Trophoblast cell (in vitro differentiated cells and primary cell): ENCODE data around the gene GAB3.
A peak's percentile ranks its signal among the peaks of the same experiment; 100 is the strongest.

ENCODE experiments used
- DNase-seq, 2 donors: peaks; one replicate each; pipeline ENCODE4 v3.0.0-alpha.2; 2016
- H2AFZ ChIP-seq: 2 replicates; pipeline ENCODE4 v1.6.1; 2013; ENCODE audit warnings: low read length, moderate library complexity, mild to moderate bottlenecking; ENCODE audit not compliant: insufficient read depth, poor library complexity
- H2AK5ac ChIP-seq: 2 replicates; pipeline ENCODE4 v1.6.1; 2013; ENCODE audit warnings: mild to moderate bottlenecking, low read length
- H2BK120ac ChIP-seq: 2 replicates; pipeline ENCODE4 v1.6.1; 2013; ENCODE audit warnings: low read length, mild to moderate bottlenecking, moderate library complexity; ENCODE audit not compliant: insufficient read depth, poor library complexity
- H2BK12ac ChIP-seq: 2 replicates; pipeline ENCODE4 v1.6.1; 2013; ENCODE audit warnings: mild to moderate bottlenecking, low read length, moderate library complexity
- H2BK5ac ChIP-seq: 2 replicates; pipeline ENCODE4 v1.6.1; 2013; ENCODE audit warnings: low read length, low read depth, moderate library complexity, mild to moderate bottlenecking; ENCODE audit not compliant: poor library complexity
- H3K14ac ChIP-seq: 2 replicates; pipeline ENCODE4 v1.6.1; 2013; ENCODE audit warnings: mild to moderate bottlenecking, low read length
- H3K18ac ChIP-seq: 2 replicates; pipeline ENCODE4 v1.6.1; 2013; ENCODE audit warnings: mild to moderate bottlenecking, low read length
- H3K23ac ChIP-seq: 2 replicates; pipeline ENCODE4 v1.6.1; 2013; ENCODE audit warnings: low read length
- H3K27ac ChIP-seq: 2 replicates; pipeline ENCODE4 v1.5.1; 2013; ENCODE audit warnings: low read depth, mild to moderate bottlenecking, inconsistent platforms, low read length, moderate library complexity
- H3K27me3 ChIP-seq: 2 replicates; pipeline ENCODE4 v1.6.1; 2013; ENCODE audit warnings: inconsistent platforms, mild to moderate bottlenecking, low read length, moderate library complexity; ENCODE audit not compliant: insufficient read depth
- H3K36me3 ChIP-seq, 2 experiments: 1 replicate in 1 of 2; 2 replicates in 1 of 2; pipeline ENCODE4 v1.6.1; 2013; ENCODE audit warnings: low read length in 2 of 2, mild to moderate bottlenecking in 2 of 2, moderate library complexity in 1 of 2; ENCODE audit not compliant: insufficient read depth in 2 of 2, control insufficient read depth in 1 of 2
- H3K4ac ChIP-seq: 2 replicates; pipeline ENCODE4 v1.6.1; 2013; ENCODE audit warnings: low read depth, mild to moderate bottlenecking, low read length, moderate library complexity
- H3K4me1 ChIP-seq, 2 experiments: 1 replicate in 1 of 2; 2 replicates in 1 of 2; pipeline ENCODE4 v1.6.1; 2013; ENCODE audit warnings: low read length in 2 of 2, mild to moderate bottlenecking in 2 of 2, moderate library complexity in 1 of 2; ENCODE audit not compliant: insufficient read depth in 2 of 2, control insufficient read depth in 1 of 2
- H3K4me2 ChIP-seq: 2 replicates; pipeline ENCODE4 v1.6.1; 2013; ENCODE audit warnings: inconsistent platforms, mild to moderate bottlenecking, low read length, moderate library complexity
- H3K4me3 ChIP-seq: 2 replicates; pipeline ENCODE4 v1.5.1; 2013; ENCODE audit warnings: mild to moderate bottlenecking, low read depth, low read length, inconsistent platforms
- H3K79me1 ChIP-seq: one replicate; pipeline ENCODE4 v1.6.1; 2013; ENCODE audit warnings: low read length
- H3K79me2 ChIP-seq: 2 replicates; pipeline ENCODE4 v1.6.1; 2013; ENCODE audit warnings: low read length, mild to moderate bottlenecking; ENCODE audit not compliant: control insufficient read depth, insufficient read depth, poor library complexity
- H3K9ac ChIP-seq: 2 replicates; pipeline ENCODE4 v1.6.1; 2013; ENCODE audit warnings: mild to moderate bottlenecking, low read length
- H3K9me3 ChIP-seq: 2 replicates; pipeline ENCODE4 v1.6.1; 2013; ENCODE audit warnings: low read depth, mild to moderate bottlenecking, control low read depth, inconsistent platforms, low read length; ENCODE audit not compliant: insufficient read depth
- H4K12ac ChIP-seq: 2 replicates; pipeline ENCODE4 v1.6.1; 2013; ENCODE audit warnings: low read depth, mild to moderate bottlenecking, low read length, moderate library complexity
- H4K8ac ChIP-seq: 2 replicates; pipeline ENCODE4 v1.6.1; 2013; ENCODE audit warnings: low read depth, mild to moderate bottlenecking, low read length, moderate library complexity
- H4K91ac ChIP-seq: one replicate; pipeline ENCODE4 v1.6.1; 2013; ENCODE audit warnings: low read depth, mild to moderate bottlenecking, low read length, moderate library complexity
- WGBS: extraction: QIAGEN DNeasy Blood & Tissue Kit; methylation state at CpG from one replicate; pipeline ENCODE4 v1.1.7; 2013; ENCODE audit warnings: missing lambda C conversion rate; ENCODE audit not compliant: insufficient read length, insufficient coverage; ENCODE audit errors: extremely low coverage; 5-methylcytosine and 5-hydroxymethylcytosine counted together

The GAB3 gene

GRCh38 chrX:154653048-154653401 is 97.9 kb downstream of the GAB3 start:
- no peaks in the 10 kb centered on the region for H3K36me3 ChIP-seq
- WGBS: no CpG with 5 or more reads among the region's 23 CpGs
- no peaks in the 10 kb centered on the region for H3K9me3 ChIP-seq
- H3K27me3 ChIP-seq: no peaks in the 10 kb centered on the region
- H4K91ac ChIP-seq: no peak overlapping the region
- H2BK120ac ChIP-seq: no peak overlapping the region
- H2AK5ac ChIP-seq: no peak overlapping the region
- no peak overlapping the region for H3K18ac ChIP-seq
- no peaks in the 10 kb centered on the region for H3K79me2 ChIP-seq
- H3K14ac ChIP-seq: no peak overlapping the region
- no peaks in the 10 kb centered on the region for H3K79me1 ChIP-seq
- no peaks in the 10 kb centered on the region for H3K4me1 ChIP-seq
- no peak overlapping the region for H2BK5ac ChIP-seq
- no peak overlapping the region for H3K4me3 ChIP-seq
- H3K9ac ChIP-seq: no peak overlapping the region
- no peak overlapping the region for H3K4ac ChIP-seq
- H2BK12ac ChIP-seq: no peak overlapping the region
- no peak overlapping the region for H3K4me2 ChIP-seq
- H3K27ac ChIP-seq: no peak overlapping the region
- H4K12ac ChIP-seq: no peak overlapping the region
- no peak for DNase-seq
- H2AFZ ChIP-seq: no peak overlapping the region
- H4K8ac ChIP-seq: no peak overlapping the region
- no peak overlapping the region for H3K23ac ChIP-seq

- no peak for DNase-seq
- no peak overlapping the region for H2BK12ac ChIP-seq
- H3K27me3 ChIP-seq: no peaks in the 10 kb centered on the region
- H3K14ac ChIP-seq: no peak overlapping the region
- no peak overlapping the region for H2BK5ac ChIP-seq
- no peak overlapping the region for H3K18ac ChIP-seq
- H3K4me3 ChIP-seq: no peak overlapping the region
- H3K4ac ChIP-seq: no peak overlapping the region
- no peak overlapping the region for H3K9ac ChIP-seq
- no peaks in the 10 kb centered on the region for H3K9me3 ChIP-seq
- no peak overlapping the region for H4K12ac ChIP-seq
- H3K79me2 ChIP-seq: no peaks in the 10 kb centered on the region
- no peak overlapping the region for H2AK5ac ChIP-seq
- H2BK120ac ChIP-seq: no peak overlapping the region
- H3K27ac ChIP-seq: no peak overlapping the region
- no peaks in the 10 kb centered on the region for H3K4me1 ChIP-seq
- no peak overlapping the region for H3K23ac ChIP-seq
- no peak overlapping the region for H3K4me2 ChIP-seq
- H2AFZ ChIP-seq: no peak overlapping the region
- no peaks in the 10 kb centered on the region for H3K79me1 ChIP-seq
- no peak overlapping the region for H4K8ac ChIP-seq
- WGBS: no CpG with 5 or more reads among the region's 30 CpGs
- no peak overlapping the region for H4K91ac ChIP-seq
- no peaks in the 10 kb centered on the region for H3K36me3 ChIP-seq
Observed at GRCh38 chrX:154652311-154653047, 98.4 kb downstream of the GAB3 start.

GRCh38 chrX:154650221-154650510 is 100.7 kb downstream of the GAB3 start:
- no peaks in the 10 kb centered on the region for H3K9me3 ChIP-seq
- H3K4me2 ChIP-seq: no peak overlapping the region
- no peak overlapping the region for H3K14ac ChIP-seq
- no peak overlapping the region for H3K4ac ChIP-seq
- H3K18ac ChIP-seq: no peak overlapping the region
- H4K12ac ChIP-seq: no peak overlapping the region
- H3K79me1 ChIP-seq: no peaks in the 10 kb centered on the region
- no peak overlapping the region for H3K9ac ChIP-seq
- H4K8ac ChIP-seq: no peak overlapping the region
- no peaks in the 10 kb centered on the region for H3K27me3 ChIP-seq
- DNase-seq: no peak
- no peaks in the 10 kb centered on the region for H3K4me1 ChIP-seq
- H3K23ac ChIP-seq: no peak overlapping the region
- no peaks in the 10 kb centered on the region for H3K79me2 ChIP-seq
- H3K36me3 ChIP-seq: no peaks in the 10 kb centered on the region
- H2AFZ ChIP-seq: no peak overlapping the region
- H2BK5ac ChIP-seq: no peak overlapping the region
- H3K4me3 ChIP-seq: no peak overlapping the region
- H4K91ac ChIP-seq: no peak overlapping the region
- no peak overlapping the region for H3K27ac ChIP-seq
- no CpG with 5 or more reads among the region's 13 CpGs for WGBS
- no peak overlapping the region for H2BK12ac ChIP-seq
- H2BK120ac ChIP-seq: no peak overlapping the region
- no peak overlapping the region for H2AK5ac ChIP-seq

DNA sequence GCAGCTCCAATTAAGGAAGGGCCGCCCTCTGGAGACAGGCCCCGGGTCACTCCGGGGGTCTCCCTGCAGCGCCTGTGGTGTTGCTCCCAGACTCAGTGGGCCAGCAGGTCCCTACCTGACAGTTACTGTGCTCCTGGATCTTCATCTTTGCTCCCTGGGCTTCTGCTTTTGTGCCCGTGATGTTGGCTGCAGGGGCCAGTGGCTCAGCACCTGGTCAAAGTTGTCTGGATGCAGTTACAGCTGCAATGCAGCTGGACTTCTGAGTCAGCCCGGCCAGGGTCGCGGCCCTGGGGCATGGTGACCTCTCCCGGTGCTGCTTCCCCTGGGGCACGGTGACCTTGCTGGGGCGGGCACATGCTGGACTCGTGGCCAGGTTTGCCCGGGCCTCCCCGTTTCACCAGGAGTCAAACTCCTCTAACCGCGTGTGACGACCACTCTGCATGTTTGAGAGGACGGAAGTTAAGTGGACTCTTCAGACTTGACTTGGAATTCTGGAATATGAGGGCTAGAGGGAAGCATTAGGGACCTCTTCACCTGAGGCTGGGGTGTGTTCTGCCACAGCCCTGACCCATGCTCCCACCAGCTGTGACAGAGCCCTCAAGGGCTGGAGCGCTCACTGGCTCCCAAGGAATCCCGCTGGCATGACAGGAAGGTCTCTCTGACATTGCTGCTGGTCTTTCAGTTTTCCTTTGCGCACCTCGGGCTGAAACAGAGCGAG is 101.2 kb downstream of the GAB3 start:
- Histone ChIP-seq H3K4me2 (no peak overlapping the region), H3K14ac (no peak overlapping the region), H3K36me3 (no peaks in the 10 kb centered on the region), H2AFZ (no peak overlapping the region), H3K4ac (no peak overlapping the region), H2BK120ac (no peak overlapping the region), H3K18ac (no peak overlapping the region), H3K79me1 (no peaks in the 10 kb centered on the region), H3K9me3 (no peaks in the 10 kb centered on the region), H2BK5ac (no peak overlapping the region), H2BK12ac (no peak overlapping the region), H4K8ac (no peak overlapping the region), H3K9ac (no peak overlapping the region), H3K4me1 (no peaks in the 10 kb centered on the region), H3K27ac (no peak overlapping the region), H2AK5ac (no peak overlapping the region), H3K23ac (no peak overlapping the region), H3K79me2 (no peaks in the 10 kb centered on the region), H3K27me3 (no peaks in the 10 kb centered on the region), H4K91ac (no peak overlapping the region), H3K4me3 (no peak overlapping the region), H4K12ac (no peak overlapping the region)
- peak; percentile 27 to 60 for DNase-seq
- WGBS: no CpG with 5 or more reads among the region's 23 CpGs
